Prostate gland (tissue), 2 donors: ENCODE measurements around the gene JUNB.

Source experiments
- CTCF ChIP-seq, 4 experiments: fragments of 200-600 bp in 2 of 4; fragments of 450-650 bp in 2 of 4; sonication (generic) in 2 of 4; IDR thresholded peaks; 1 replicate in 3 of 4; 2 replicates in 1 of 4; pipeline ENCODE4 v1.5.1; 2016 to 2019; ENCODE audit warnings: antibody characterized with exemption in 4 of 4, mild to moderate bottlenecking in 2 of 4, moderate library complexity in 2 of 4
- POLR2A ChIP-seq: fragments of 450-650 bp; IDR thresholded peaks from one replicate; pipeline ENCODE4 v1.6.1; 2016; ENCODE audit warnings: antibody characterized with exemption, mild to moderate bottlenecking

- no peak for TF ChIP-seq CTCF (IDR thresholded peaks at IDR 0.05)
- no peak for TF ChIP-seq POLR2A
These were observed 9.1 kb downstream of the JUNB start for GRCh38 chr19:12800466-12800770.
